Stimulated activated CD4-positive, alpha-beta T cell treated with anti-CD3 and anti-CD28 coated beads, Interleukin-2, amount 100 ng/mL, for 48 hours (primary cell): ENCODE results near the gene CROCC.

Experiments used
- DNase-seq, 2 donors: peaks; one replicate each; pipeline ENCODE4 v3.0.0-alpha.2; 2020

Gene CROCC

DNA sequence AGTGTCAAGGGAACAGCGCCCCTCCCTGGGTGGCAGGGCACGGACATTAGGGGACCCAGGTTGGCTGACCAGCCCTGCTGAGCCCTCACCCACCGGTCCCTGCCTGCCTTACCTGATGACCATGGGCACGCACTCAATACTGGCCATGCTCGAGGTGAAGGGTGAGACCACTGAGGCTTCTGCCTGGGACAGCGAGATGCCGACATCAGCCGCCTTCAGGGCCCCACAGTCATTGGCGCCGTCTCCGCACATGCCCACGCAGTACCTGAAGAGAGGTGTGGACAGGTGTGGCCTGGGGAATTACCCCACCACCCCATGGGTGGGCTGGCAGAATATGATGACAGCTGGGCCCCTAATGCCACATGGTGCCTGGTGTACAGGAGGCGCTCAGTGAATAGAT lies 66.5 kb downstream of the CROCC start:
- DNase-seq, result no peak

- DNase-seq, result no peak
Observed at GRCh38 chr1:16989676-16990391, 68.1 kb downstream of the CROCC start.

DNA sequence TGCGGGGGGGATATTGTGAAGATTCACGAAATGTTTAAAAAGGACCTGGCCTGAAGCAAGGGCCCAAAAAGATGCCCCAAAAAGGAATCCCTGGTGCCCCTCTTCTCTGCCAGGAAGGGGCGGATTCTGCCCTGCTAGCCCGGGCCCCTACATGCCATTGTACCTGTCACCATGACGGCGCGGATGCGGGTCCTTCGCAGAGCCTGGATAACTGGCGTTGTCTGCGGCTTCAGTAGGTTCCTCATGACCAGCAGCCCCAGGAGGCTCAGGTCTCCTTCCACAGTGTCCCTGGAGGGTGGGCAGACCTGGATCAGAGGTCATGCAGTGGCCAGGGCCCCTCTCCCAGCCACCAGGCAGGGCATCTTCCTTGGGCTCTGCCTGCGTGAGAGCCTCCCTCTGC lies 69.8 kb downstream of the CROCC start:
- no peak for DNase-seq

DNA sequence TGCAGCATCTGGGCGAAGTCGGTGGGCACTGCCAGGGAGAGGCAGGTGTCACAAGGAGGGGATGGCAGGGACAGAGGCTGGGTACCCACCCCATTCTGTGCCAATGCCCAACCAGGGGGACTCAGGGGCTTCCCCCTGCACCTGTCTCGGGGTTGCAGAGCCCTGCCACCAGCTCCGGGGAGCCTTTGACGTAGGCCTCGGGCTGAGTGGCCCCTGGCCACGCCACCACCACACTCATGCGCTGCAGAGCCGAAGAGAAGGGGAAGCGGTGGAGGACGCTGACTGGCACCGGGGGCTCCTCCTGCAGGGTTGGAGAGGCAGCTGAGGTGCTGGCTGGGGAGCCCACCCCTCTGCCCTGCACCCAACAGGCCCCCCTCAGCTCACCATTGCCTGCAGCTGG lies 70.4 kb downstream of the CROCC start:
- no peak for DNase-seq

DNA sequence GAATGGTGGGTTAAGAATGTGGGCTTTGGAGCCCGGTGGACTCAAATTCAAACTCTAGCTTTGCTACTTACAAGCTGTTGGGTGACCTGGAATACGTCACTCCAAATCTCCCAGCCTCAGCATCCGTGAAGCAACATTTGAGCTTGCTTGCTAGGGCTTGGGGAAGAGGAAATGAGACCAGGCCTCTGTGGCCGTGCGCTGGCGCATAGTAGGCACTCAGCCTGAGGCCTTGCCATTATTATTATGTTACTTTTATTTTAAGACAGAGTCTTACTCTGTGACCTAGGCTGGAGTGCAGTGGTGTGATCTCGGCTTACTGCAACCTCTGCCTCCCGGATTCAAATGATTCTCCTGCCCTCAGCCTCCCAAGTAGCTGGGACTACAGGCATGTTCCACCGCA lies 70.9 kb downstream of the CROCC start:
- DNase-seq, result no peak

GRCh38 chr1:16993521-16994038 lies 71.8 kb downstream of the CROCC start:
- DNase-seq, result no peak

DNA sequence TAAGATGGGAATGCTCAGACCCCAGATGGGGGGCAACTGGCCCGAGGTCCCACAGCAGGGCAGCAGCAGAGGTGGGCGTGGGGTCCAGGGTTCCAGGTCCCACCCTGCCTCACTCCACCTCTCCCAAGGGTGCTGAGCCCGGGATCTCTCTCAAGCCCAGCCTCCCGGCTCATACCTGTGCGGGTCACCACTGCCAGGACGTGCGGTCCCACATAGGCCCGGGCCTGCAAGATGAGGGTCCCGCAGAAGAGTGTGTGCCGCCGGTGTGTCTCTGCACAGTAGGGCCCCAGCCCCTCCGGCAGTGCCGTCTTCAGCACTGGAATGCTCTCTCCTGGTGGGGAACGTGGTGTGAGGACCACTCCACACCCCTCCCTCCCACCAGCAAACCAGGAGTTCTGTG lies 75.1 kb downstream of the CROCC start:
- no peak for DNase-seq

GRCh38 chr1:16998589-16998988 lies 76.9 kb downstream of the CROCC start:
- DNase-seq, result no peak

DNA sequence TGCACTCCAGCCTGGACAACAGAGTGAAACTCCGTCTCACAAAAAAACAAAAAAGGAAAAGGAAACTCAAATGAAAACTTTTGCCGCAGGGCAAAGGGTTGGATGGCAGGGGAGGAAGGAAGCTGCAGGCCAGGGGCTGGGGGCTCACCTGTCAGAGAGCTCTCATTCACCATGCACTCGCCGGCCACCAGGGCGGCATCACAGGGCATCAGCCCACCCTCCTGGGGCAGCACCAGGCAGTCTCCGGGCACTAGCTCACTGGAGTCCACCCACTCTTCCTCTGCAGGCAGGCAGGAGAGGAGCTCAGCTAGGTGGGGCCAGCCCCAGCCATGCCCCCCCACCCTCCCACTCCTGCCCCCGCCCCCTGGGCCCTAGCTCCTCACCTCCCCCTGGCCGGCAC lies 78.1 kb downstream of the CROCC start:
- no peak for DNase-seq

DNA sequence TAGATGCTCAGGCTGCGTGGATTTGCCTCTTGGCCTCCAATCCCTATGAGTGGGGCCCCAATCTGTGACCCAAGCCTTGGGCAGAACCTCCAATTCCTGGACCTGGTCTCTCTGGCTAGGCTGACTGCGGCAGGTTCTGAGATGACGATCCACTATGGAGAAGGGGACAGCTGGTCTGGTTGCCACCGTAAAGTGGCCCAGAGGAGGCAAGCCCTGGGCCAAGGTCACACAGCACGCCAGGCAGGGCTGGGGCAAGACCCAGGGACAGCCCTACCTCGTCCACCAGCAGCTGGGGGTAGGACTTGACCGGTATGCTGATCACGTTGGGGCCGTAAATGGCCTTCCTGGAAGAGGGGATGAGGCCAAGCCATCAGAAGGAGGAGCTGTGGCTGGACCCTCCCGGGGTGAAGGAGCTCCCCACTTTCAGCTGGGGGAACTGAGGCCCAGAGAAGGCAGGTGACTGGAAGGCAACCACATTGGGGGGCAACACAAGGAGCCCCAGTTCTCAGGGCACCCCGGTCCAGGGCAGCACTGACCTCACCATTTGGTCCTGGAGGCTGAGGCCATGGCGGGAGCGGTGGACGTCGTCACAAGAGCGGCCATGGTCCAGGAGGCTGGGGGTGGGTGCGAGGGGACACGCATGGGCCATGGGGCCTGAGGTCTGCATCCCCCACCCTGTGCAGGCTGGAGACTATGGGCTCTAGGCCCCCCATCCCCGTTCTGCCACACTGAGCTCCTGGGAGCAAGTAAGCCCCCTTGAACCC lies 80.2 kb downstream of the CROCC start:
- DNase-seq, result no peak

GRCh38 chr1:17002524-17002902 lies 80.8 kb downstream of the CROCC start:
- DNase-seq, result no peak

GRCh38 chr1:17004466-17005364 lies 83.0 kb downstream of the CROCC start:
- DNase-seq, result no peak

- DNase-seq, result no peak
Observed at GRCh38 chr1:17005365-17005740, 83.6 kb downstream of the CROCC start.

- DNase-seq, result no peak
Observed at GRCh38 chr1:17007121-17007520, 85.4 kb downstream of the CROCC start.

- no peak for DNase-seq
Observed at GRCh38 chr1:17008208-17008855, 86.6 kb downstream of the CROCC start.

GRCh38 chr1:17009706-17010105 lies 88.0 kb downstream of the CROCC start:
- DNase-seq, result no peak

- DNase-seq, result no peak
Observed at GRCh38 chr1:17011092-17011438, 89.3 kb downstream of the CROCC start.

- DNase-seq, result peak; percentile 75 to 86
Observed at GRCh38 chr1:17011439-17012307, 89.9 kb downstream of the CROCC start, which contains the start of gene ATP13A2. ATP13A2 (minus strand) TSS chr1:17011928; CDS start chr1:17011738, 190 bp downstream.

GRCh38 chr1:17012775-17013490 lies 91.2 kb downstream of the CROCC start:
- DNase-seq, result no peak

DNA sequence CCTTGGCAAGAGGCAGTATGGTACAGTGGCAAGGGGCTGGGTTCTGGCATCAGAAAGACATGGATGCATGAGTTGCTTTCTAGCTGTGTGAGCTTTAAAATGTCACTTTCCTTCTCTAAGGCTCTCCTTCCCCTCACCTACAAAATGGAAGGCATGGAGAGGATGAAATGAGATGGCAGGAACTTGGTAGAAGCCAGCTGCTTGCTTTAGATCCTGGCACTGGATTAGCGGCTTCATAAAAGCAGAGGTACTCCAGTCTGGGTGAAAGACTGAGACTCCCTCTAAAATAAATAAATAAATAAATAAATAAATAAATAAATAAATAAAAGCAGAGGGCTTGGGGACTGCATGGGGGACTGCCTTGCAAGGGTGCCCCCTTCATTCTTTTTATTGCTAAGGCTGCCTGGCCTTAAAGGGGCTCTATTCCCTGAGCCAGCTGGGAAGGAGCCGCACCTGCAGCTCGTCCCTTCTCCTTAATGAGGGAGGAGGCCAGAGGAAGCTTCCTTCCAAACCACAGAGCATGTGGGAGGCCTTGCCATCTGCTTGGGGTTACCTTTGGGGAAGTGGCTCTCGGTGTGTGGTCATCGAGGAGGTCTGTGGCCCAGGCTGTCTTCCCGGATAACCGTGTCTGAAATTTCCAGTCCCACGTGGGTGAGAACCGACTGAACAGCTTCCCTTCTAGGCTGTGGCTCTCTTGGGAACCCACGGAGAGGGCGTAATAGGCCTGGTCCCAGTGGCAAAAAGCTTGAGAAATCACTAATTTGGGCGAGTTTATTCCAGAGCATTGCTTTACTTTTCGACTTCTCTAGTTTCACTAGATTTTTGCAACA lies 92.0 kb downstream of the CROCC start:
- no peak for DNase-seq
